HG02973 (cell line): ENCODE results near the gene WASF2.
A peak's percentile ranks its signal among the peaks of the same experiment; 100 is the strongest.
"Not testable (repeated sequence)": the region's sequence is repeated elsewhere in the genome, so short reads cannot be mapped to it uniquely, and the experiment has no call there.

Source experiments
- ATAC-seq: cut with Tn5 transposase; IDR thresholded peaks from one replicate; pipeline ENCODE4 v1.9.1; 2021; ENCODE audit warnings: moderate library complexity; ENCODE audit not compliant: unreplicated experiment

WASF2 gene

DNA sequence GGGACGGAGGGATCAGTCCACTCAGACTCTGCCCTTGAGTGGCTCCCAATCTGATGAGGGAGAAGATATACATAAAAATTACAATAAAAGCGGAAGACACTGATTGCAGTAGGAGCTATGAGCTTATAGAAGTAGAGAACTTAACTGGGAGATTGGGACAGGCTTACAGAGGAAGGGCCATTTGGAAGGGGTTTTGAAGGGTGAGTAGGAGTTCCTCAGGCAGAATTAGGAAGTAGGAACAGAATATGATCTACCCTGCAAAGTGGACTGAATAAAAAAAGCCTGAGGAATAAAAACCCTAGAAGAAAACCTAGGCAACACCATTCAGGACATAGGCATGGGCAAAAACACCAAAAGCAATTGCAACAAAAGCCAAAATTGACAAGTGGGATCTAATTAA lies 9.2 kb upstream of the WASF2 start:
- ATAC-seq, result no peak

DNA sequence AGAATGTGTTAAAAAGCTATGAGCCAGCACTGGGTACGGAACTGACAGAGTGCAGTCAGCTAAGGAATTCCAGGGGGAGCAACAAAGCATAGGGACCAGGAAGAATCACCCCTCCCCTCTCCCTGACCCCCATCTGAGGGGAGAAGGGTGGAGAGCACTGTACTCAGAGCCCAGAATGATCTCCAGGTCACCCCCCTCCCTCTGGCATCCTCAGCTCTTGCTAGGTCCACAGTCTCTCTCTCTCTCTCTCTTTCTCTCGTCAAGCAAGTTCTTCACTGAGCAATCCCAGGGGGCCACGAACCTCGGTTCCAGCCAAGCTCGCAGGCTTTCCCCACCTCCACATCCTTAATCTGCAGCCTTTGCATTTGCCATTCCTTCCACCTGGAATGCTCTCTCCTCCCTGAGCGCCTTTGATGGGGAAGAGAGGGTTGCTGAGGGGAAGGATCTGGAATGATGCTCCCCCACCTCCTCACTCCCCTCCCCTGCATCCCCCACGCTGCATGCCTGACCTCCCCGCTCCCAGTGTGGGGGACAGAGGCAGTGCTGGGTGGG lies 6.7 kb upstream of the WASF2 start:
- no peak for ATAC-seq

DNA sequence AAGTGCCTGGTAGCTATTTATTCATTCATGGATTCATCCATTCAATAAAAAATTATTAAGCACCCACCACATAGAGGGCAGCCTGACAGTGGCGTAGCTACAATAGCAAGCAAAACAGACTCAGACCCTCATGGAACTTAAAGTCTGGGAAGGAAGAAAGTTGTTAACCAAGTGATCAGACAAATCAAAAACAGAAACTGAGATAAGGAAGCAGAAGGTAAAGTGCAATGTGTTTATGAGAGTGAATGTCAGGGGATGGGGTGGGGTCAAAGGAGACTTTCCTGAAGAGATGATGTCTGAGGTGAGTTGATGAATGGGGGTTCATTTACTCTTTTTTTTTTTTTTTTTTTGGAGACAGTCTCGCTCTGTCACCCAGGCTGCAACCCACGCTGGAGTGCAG lies 2.8 kb upstream of the WASF2 start:
- ATAC-seq, result no peak

DNA sequence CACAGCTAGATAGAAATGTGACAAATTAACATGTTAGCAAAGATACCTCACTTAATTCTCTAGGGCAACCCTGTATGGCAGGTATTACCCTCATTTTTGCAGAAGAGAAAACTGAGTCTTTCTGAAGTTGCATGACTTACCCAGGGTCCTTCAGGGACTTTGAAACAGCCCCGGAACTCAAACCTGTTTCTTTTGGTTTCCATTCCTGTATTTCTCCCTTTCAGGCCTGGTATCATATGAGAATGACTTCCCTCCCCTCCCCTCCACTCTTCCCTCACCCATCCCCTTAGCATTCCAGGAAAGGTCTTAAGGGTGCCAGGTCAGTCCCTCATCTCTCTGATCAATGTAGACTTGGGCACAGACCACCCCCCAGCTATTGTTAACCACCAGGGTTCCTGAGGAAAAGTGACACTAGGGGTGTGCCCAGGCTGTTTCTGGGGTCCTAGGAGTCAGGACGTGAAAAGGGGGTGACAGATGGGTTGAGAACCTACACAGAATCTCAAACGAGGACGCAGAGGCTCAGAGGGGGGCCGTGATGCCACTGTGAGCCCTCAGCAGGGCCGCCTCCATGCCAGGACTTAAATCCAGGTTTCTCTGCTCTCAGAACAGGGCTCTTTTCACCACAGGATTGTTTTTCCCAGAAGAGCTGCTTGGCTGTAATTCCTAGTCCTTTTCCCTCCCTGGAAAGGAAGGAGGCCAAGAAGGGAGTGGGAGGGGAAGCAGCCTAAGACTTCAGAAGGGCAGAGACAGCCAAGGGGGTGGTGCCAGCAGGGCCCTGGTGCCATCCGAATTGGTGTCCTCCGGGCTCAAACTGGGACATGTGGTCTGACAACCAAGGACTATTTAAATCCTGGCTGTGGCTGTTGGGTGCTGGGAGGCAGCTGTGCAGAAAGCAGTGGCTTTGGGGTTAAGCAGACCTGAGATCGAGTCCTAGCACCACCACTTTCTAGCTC lies 2.1 kb upstream of the WASF2 start:
- no peak for ATAC-seq

DNA sequence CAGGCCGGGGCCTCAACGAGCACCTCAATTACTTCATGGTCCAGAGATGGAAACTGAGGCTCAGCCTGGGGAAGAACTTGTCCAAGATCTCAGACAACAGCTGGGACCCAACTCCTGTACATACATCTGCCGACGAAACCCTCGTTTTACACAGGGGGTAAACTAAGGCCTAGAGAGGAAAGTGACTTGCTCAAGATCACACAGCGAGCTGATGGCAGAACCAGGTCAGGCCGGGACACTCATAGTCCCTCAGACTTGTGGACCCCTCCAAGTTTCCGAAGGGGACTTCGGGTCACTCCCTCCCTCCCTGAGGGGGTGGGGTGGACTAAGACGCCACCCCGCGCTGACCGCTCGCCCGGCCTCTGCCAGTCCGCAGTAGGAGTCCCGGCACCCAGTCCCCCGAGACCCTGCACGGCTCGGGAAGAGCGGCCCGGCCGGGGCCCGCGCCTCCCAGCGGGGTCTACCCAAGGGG lies 430 bp downstream of the WASF2 start:
- peak; percentile 28 for ATAC-seq

DNA sequence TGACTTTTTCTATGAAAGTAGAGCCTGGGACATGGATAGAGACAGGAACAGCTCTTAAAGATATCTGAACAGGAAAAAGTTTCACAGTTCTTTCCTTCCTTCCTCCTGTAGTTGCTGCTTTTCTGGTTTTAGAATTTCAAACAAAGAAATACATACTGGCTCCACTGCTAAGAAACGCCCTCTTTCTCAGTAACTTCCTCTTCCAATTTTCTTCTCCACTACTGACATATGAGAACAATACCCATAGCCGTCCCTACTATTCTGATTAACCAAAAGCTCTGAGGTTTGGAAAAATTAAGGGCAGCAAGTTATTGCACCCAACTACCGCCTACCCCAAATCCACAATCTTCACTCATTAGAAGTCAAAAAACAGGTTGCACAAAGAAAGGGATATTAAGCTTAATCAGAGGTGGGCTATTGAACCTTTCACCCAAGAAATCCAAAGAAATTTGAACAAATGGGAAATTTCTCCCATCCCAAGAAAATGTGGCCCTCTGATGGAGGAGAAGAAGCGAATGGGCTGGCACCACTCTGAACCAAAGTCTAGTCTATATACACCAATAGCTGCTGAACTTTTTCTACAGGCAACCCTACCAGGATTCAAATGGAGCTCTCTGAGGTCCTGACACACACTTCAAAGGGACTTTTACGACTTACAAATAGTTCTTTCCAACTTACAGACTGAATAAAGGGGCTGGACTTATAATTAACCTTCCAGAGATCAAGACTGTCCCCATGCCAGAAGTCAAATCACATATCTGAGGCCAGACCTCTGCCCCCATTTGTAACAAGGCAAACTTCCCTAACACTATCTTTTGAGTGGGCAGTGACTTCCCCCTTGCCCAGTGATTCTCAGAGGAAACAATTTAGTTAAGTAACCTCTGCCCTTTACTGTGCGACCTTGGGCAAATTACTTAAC lies 1.7 kb downstream of the WASF2 start:
- no peak for ATAC-seq

DNA sequence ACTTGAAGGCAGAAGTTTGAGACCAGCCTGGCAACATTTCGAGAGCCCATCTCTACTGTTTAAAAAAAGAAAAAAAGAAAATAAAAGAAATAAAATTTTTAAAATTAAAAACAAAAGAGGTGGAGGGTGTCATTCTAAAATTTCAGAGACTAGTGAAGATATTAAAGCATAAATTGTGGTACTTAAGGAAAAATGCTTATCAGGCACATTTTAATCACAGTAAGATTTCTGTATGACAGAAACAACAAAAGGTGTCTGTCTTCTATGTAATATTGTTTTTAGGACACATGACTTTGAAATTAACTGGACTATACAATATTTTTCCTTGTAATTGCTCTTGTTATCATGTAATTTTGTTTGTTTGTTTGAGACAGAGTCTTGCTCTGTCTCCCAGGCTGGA lies 4.6 kb downstream of the WASF2 start:
- no peak for ATAC-seq

DNA sequence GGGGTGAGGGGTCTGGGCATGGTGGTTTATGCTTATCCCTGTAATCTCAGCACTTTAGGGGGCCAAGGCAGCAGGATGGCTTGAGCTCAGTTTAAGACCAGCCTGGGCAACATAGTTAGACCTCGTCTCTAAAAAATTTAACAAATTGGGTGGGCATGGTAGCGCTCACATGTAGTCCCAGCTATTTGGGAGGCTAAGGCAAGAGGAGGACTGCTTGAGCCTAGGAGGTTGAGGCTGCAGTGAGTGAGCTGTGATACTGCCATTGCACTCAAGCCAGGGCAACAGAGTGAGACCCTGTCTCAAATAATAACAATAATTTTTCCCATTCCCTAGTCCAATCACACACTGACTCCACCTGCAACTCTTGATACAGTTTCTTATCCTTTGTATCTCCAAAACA lies 6.3 kb downstream of the WASF2 start:
- ATAC-seq, result no peak

DNA sequence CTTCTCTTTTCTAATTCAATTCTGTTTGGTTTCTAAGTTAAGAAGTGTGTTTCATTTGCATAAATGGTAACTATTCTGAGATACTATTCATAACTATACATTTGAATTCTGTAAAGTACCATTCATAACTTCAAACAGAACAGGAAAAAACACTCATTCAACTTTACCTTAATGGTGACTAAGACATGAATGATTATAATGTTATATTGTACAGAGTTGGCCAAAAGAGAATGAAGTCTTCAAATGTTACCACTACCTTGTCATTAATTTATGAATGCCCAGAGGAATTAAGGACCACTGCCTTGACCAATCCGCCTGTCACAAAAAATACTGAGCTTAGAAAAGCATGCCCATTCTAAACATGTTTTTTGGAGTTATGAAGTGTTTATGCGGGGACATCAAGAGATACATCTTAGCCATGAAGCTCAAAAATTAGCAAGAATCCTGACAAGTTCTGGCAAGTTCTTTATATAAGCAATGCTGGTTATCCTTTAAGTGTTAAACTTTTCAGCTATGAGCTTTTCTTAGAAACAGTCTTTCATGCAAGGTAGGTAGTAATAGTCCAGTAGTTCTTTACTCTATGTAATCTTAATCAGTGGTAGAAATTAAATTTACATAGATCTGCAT lies 7.9 kb downstream of the WASF2 start:
- ATAC-seq, result no peak

DNA sequence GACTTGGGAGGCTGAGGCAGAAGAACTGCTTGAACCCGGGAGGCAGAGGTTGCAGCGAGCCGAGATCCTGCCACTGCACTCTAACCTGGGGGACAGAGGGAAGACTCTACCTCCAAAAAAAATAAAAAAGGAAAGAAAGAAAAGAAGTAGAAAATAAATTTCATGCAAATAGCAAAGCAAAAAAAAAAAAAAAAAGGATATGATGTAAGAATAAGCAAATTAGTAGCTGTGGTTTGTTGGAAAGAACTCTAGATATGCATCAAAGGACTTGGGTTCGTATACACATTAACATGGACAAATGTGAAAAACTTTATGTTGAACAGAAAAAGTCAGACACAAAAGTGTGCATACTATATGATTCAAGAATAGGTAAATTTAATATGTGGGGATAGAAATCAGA lies 11.9 kb downstream of the WASF2 start:
- ATAC-seq, result no peak

DNA sequence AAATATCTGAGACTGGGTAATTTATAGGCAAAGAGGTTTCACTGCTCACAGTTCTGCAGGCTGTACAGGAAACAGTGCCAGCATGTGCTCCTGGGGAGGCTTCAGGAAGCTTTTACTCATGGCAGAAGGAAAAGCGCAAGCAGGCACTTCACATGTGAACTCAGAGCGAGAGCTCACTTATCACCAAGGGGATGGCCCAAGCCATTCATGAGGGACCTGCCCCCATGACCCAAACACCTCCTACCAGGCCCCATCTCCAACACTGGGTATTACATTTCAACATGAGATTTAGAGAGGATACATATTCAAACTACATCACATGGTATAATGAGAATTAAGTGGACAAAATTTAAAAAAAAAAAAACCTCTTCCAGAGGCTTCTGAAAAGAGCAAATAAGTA lies 13.7 kb downstream of the WASF2 start:
- ATAC-seq, result no peak

DNA sequence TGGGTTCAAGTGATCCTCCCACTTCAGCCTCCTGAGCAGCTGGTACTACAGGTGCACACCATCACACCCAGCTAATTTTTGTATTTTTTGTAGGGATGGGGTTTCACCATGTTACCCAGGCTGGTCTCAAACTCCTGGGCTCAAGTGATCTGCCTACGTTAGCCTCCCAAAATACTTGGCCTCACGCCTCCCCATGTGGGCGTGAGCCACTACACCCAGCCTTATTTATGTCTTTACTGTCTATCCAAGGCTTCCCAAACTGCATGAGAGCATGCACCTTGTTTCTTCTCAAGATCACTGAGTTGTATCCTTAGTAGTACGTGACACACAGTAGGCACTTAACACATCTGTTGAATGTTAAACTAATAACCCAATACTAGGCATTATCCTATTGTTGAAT lies 14.2 kb downstream of the WASF2 start:
- no peak for ATAC-seq

DNA sequence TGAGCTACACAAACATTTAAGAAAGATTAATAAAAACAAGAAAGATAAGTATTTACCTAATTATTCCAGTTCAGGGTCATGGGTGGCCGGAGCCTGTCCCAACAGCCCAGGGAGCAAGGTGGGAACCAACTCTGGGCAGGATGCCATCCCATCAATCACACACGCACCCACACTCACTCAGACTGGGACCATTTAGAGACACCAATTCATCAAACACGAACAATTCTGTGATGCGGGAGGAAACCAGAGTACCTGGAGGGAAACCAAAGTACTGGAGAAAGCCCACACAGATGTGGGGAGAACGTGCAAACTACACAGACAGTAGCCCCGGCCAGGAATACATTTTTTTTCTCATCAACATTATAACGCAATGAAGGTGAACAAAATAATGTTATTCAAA lies 16.2 kb downstream of the WASF2 start:
- no peak for ATAC-seq

DNA sequence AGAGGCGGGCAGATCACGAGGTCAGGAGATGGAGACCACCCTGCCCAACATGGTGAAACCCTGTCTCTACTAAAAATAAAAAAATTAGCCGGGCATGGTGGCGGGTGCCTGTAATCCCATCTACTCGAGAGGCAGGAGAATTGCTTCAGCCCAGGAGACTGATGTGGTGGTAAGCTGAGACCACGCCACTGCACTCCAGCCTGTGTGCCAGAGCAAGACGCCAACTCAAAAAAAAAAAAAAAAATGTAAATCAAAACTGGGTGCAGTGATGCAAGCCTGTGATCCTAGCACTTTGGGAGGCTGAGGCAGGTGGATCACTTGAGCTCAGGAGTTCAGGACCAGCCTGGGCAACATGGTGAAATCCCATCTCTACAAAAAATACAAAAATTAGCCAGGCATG lies 17.9 kb downstream of the WASF2 start:
- ATAC-seq, result not testable (repeated sequence)

DNA sequence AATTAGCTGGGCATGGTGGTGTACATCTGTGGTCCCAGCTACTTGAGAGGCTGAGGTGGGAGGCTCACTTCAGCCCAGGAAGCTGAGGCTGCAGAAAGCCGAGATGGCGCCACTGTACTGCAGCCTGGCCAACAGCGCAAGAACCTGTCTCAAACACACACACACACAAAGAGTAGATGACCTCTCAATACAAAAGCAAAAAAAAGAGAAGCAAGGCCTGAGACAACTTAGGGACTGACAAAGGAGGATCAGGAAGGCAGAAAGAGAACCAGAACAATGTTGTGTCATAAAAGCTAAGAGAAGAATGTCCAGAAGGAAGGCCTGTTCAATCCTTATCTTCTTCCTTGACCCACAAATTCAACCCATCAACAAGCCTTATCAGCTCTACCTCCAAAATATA lies 18.5 kb downstream of the WASF2 start:
- ATAC-seq, result no peak

DNA sequence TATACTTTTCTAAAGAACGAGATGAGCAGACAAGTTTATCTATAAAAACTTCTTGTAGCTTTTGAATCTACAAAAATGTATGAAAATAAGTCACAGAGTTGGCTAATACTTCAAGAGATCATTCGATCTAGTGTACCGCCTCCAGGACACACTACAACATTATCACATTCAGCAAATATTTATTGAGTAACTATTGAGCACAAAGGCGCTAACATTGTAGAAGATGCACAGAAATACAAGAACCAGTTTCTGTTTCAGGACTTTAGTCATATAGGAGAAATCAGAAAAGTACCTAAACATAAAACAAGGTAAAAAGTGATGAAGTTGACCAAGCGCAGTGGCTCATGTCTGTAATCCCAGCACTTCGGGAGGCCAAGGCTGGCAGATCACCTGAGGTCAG lies 20.6 kb downstream of the WASF2 start:
- no peak for ATAC-seq

DNA sequence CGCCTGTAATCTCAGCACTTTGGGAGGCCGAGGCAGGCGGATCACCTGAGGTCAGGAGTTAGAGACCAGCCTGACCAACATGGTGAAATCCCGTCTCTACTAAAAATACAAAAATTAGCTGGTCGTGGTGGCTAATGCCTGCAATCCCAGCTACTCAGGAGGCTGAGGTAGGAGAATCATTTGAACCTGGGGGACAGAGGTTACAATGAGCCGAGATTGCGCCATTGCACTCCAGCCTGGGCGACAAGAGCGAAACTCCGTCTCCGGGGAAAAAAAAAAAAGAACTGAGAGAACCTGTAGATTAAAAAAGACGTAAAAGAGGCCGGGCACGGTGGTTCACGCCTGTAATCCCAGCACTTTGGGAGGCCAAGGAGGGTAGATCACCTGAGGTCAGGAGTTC lies 21.6 kb downstream of the WASF2 start:
- not testable (repeated sequence) for ATAC-seq

DNA sequence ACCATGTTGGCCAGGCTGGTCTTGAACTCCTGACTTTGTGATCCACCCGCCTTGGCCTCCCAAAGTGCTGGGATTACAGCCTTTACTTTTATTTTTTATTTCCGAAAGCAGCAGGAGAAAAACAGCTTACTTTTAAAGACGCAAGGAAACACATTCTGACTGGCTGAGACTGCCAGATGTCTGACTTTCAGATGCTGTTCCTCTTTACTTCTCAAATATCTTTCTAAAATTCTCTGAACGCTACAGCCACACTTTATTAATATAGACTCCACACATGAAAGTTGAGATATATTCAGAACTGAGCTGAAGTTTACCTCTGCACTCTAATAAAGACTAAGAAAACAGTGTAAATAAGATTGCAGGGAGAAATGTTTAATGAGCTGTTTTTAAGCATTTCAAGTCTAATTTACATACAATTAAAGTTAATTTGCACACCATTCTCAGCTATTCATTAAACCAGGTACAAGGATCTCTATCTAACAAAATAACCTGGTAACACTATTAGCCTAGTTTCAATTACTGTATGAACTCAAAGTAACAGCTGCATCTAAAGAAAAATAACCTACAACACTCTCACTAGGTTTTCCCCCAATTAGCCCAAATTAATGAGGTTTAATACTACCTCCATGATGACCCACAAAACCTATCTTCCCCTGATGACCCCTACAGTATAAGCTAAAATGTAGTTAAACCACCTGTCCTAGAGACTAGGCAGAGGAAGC lies 24.9 kb downstream of the WASF2 start:
- no peak for ATAC-seq

DNA sequence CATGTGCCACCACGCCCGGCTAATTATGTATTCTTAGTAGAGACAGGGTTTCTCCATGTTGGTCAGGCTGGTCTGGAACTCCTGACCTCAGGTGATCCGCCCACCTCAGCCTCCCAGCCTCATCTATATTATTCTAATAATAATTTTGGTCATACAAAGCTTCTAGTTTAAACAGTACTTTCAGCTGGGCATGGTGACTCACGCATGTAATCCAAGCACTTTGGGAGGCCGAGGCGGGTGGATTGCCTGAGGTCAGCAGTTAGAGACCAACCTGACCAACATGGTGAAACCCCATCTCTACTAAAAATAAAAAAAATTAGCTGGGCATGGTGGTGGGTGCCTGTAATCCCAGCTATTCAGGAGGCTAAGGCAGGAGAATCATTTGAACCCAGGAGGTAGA lies 26.1 kb downstream of the WASF2 start:
- ATAC-seq, result not testable (repeated sequence)

DNA sequence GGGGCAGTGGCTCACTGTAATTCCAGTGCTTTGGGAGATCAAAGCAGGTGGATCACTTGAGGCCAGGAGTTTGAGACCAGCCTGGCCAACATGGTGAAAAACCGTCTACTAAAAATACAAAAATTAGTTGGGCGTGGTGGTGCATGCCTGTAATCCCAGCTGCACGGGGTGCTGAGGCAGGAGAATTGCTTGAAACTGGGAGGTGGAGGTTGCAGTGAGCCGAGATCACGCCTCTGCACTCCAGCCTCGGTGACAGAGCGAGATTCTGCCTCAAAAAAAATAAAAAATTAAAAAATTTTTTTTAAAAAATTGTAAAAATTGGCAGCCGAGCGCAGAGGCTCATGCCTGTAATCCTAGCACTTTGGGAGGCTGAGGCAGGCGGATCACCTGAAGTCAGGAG lies 31.4 kb downstream of the WASF2 start:
- not testable (repeated sequence) for ATAC-seq
